ENCODE results near the gene SLC12A8. TPM values are rescaled to one million over a fixed set of nuclear protein-coding genes. Genes with fewer than 3 reads are reported as not detected.

The SLC12A8 gene
- 10 to 100 TPM; 20.7 to 33.7 TPM for total RNA-seq

GRCh38 chr3:125212509-125213363, at the start of gene SLC12A8:
TSS of gene SLC12A8 (minus strand) at chr3:125212748. CDS start at chr3:125211349, 1,399 bp downstream.
- peak; percentile 66 for DNase-seq
- Histone ChIP-seq H3K27ac (no peak within 1 kb of the TSS), H3K27me3 (peaks cover 10% of the 10 kb centered on the region), H3K36me3 (no peaks in the 10 kb centered on the region), H3K9me3 (no peaks in the 10 kb centered on the region), H3K9ac (ENCODE audit: low read depth in 2 of 2, low read length in 2 of 2) (peak within 1 kb of the TSS; percentile 57 to 61), H3K4me1 (peaks cover 5% of the 10 kb centered on the region), H3K4me3 (peak within 1 kb of the TSS; percentile 53)
- TF ChIP-seq CTCF (IDR thresholded peaks at IDR 0.05): no peak
- intact Hi-C loops (cut with DNase I): no loop called here

GRCh38 chr3:125262161-125262560, 49.6 kb upstream of the SLC12A8 start:
- TF ChIP-seq CTCF (IDR thresholded peaks at IDR 0.05): no peak
- no peak for DNase-seq
- H3K4me3 ChIP-seq: no peak overlapping the region
- no peaks in the 10 kb centered on the region for H3K36me3 ChIP-seq
- no peaks in the 10 kb centered on the region for H3K27me3 ChIP-seq
- intact Hi-C loops (cut with DNase I): no loop called here
- no peak overlapping the region for H3K27ac ChIP-seq
- no peak overlapping the region for H3K9ac ChIP-seq (ENCODE audit: low read depth in 2 of 2, low read length in 2 of 2)
- H3K9me3 ChIP-seq: no peaks in the 10 kb centered on the region
- H3K4me1 ChIP-seq: peaks cover 4% of the 10 kb centered on the region

GRCh38 chr3:125261031-125261430, 48.5 kb upstream of the SLC12A8 start:
- Histone ChIP-seq H3K9me3 (no peaks in the 10 kb centered on the region), H3K36me3 (no peaks in the 10 kb centered on the region), H3K27me3 (no peaks in the 10 kb centered on the region), H3K4me1 (peaks cover 4% of the 10 kb centered on the region), H3K27ac (peak overlapping the region; percentile 57), H3K4me3 (no peak overlapping the region), H3K9ac (ENCODE audit: low read depth in 2 of 2, low read length in 2 of 2) (no peak overlapping the region)
- DNase-seq: no peak
- TF ChIP-seq CTCF (IDR thresholded peaks at IDR 0.05): no peak
- intact Hi-C loops (cut with DNase I): no loop called here

GRCh38 chr3:125260158-125260557, 47.6 kb upstream of the SLC12A8 start:
- no peaks in the 10 kb centered on the region for H3K9me3 ChIP-seq
- no peak for DNase-seq
- H3K27ac ChIP-seq: peak overlapping the region; percentile 57
- no peaks in the 10 kb centered on the region for H3K36me3 ChIP-seq
- no peak for TF ChIP-seq CTCF (IDR thresholded peaks at IDR 0.05)
- H3K4me3 ChIP-seq: no peak overlapping the region
- H3K9ac ChIP-seq (ENCODE audit: low read depth in 2 of 2, low read length in 2 of 2): no peak overlapping the region
- H3K4me1 ChIP-seq: peaks cover 4% of the 10 kb centered on the region
- intact Hi-C loops (cut with DNase I): no loop called here
- H3K27me3 ChIP-seq: no peaks in the 10 kb centered on the region

GRCh38 chr3:125257536-125257935, 45.0 kb upstream of the SLC12A8 start:
- intact Hi-C loops (cut with DNase I): no loop called here

More at GRCh38 chr3:125257536-125257935, 45.0 kb upstream of the SLC12A8 start:
- no peak for TF ChIP-seq CTCF (IDR thresholded peaks at IDR 0.05)
- Histone ChIP-seq H3K27me3 (no peaks in the 10 kb centered on the region), H3K9me3 (no peaks in the 10 kb centered on the region), H3K4me3 (no peak overlapping the region), H3K27ac (no peak overlapping the region), H3K36me3 (no peaks in the 10 kb centered on the region), H3K9ac (ENCODE audit: low read depth in 2 of 2, low read length in 2 of 2) (no peak overlapping the region), H3K4me1 (peaks cover 4% of the 10 kb centered on the region)
- DNase-seq: no peak

Data from colonic mucosa (tissue), 4 donors.